GM11168 (cell line): ENCODE data around the gene APOL4.
"Not testable (repeated sequence)": the region's sequence is repeated elsewhere in the genome, so short reads cannot be mapped to it uniquely, and the experiment has no call there.

ENCODE experiments used
- in situ Hi-C: fragments of 300-500 bp; cut with MboI; formaldehyde crosslinking; loops from one replicate; pipeline ENCODE4 v1.12.0; 2022; ENCODE audit warnings: low sequenced_read_pairs; ENCODE audit not compliant: unreplicated experiment

The APOL4 gene

DNA sequence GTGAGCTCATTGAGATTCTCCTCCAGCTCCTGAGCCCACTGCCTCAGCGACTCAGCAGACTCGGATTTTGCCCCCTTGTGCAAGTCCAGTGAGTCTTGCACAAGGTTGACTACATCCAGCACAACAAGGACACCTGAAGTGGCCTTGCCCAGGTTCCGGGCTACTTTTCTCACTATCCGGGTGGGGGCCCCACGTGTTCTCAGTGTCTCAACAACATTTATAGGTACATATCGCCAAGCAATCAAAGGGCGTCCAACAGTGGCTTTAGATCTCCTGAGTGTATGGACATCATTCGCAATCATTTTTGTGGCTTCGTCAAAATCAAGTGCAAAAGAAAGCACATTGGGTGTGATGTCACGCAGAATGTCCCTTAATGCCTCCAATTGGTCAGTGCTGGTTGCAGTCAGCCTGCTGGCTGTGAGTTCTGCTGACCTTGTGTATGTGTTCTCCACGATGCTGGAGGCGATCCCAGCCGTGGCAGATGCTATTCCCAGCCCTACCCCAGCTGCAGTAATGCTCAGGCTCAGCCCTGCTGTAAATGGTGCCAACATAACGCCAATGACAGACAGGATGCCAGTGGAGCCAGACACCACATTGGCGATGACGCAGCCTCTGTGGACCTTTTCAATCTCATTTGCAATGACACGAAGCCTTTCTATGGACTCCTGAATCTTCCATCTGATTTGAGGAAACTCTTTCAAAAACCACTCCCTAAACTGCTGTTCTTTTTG lies 10.3 kb downstream of the APOL4 start:
- in situ Hi-C loops: no loop called here

DNA sequence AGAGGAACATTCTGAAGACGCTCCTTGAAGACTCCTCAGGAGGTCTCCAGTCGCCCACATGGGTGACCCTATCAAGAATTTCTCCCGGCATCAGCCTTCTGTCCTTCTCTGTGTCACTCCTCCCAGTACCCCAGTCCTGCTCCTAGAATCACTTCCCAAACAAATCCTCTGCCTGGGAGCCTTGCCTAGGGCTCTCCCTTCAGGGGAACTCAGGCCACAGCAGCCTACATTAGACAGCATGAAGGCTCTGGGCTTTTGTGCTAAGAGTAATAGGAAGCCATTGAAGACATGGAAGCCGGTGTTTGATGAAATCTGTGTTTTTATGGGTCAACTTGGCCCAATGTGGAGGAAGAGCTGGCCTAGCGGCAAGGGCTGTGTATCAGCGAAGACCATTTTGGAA lies 13.7 kb downstream of the APOL4 start:
- in situ Hi-C loops: not testable (repeated sequence)

DNA sequence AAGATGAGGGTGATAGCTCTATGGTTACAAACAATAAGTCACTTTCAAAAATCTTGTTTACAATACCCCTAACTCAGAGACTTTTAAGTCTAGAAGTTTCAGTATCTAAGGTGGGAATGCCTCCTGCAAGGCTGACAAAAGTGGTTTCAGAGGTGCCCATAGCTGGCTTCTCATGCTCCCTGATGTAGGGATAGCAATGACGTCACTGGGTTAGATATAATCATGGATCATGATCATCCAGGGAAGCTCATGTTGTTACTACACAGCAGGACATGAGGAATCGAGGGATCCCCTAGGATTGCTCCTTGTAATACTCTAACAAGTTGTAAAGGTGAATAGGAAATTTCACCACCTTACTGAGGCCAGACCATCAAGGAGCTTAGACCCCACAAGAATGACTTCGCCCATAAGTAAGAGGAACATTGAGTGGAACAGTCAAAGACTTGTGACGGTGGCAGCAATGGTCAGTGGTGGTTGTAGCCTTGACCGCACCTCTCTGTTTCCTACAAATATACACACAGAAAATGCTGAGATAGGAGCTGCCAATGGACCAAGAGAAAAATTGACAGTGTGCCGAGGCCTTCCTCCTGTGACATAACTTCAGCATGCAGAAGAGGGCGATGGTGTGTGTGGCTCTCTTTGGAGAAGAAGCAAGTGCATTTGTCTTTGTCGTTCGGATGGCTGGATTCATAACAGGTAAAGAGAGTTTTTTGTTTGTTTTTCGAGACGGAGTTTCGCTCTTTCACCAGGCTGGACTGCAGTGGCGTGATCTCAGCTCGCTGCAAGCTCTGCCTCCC lies 15.6 kb downstream of the APOL4 start:
- in situ Hi-C loops: no loop called here

DNA sequence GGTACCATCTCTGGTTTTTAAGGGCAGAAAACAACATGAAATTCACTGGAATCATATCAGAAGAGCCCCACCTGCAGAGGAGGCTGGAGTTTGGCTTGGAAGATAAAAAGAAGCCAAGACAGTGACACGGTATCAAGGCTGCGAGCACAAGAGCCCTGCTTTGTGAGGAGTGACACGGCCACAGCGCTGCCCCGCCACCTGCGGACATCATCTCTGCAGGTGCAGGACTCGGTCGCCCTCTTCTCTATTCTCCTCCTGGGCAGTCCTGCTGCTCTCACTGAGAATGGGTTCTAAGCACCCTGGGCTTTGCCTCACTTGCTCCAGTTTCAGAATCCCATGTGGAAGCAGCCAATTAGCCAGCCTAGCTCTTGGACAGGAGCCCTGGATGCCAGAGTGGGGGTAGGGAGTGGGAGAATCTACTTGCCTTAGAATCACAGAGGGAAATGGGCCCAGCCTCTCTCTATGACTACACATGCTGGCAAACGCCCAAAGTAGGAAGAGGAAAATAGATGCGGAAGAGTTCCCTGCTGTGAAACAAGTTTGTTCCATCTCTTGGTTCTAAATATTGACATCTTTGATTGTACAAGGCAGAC lies 17.1 kb downstream of the APOL4 start:
- in situ Hi-C loops: loop anchor here (5.0 kb wide), 1 partner anchor 42 kb away; no protein-coding TSS in a partner anchor

DNA sequence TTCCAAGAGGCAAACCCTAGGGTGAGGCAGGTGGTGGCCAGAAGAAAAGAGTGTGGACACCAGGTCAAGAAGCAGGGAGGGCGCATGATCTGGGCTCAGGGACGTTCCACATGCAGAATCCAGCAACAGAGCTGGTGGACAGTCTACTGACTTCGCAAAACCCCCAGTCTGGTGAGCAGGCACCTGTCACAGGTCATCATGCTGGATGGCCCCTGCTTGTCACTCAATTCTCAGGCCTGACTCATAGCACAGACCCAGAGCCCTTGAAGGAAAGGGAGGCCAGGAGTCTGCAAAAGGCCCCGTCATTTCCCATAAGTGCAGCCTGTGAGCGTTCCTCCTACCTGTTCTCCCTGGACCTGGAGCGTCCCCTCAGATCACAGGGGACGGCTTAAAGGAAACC lies 18.2 kb downstream of the APOL4 start:
- in situ Hi-C loops: loop anchor here (5.0 kb wide), 1 partner anchor 41 kb away; no protein-coding TSS in a partner anchor

DNA sequence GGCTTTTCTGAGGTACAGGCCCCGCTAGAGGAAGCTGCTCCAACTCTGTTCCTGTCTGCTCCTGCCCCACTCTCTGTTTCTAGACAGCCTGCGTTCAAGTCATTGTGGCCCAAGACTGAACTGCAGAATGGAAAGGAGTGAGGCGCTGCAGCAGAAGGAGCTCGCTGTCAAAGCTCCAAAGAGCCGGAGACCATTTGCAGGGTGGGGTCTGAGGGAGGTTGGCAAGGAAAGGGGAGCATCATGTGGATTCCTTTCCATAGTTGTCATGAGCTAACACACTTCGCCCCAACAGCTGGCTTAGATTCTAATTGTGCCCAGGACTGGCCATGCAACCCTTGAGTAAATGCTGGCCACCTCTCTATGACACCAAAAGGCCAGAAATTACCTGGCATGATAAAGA lies 18.8 kb downstream of the APOL4 start:
- in situ Hi-C loops: loop anchor here (5.0 kb wide), 1 partner anchor 41 kb away; no protein-coding TSS in a partner anchor

- in situ Hi-C loops: loop anchor here (5.0 kb wide), 1 partner anchor 40 kb away; no protein-coding TSS in a partner anchor
Measured at GRCh38 chr22:36182056-36182455, 19.6 kb downstream of the APOL4 start.

- in situ Hi-C loops: loop anchor here (5.0 kb wide), 1 partner anchor 39 kb away; no protein-coding TSS in a partner anchor
Measured at GRCh38 chr22:36180928-36181327, 20.7 kb downstream of the APOL4 start.

- in situ Hi-C loops: loop anchor here (5.0 kb wide), 1 partner anchor 38 kb away; no protein-coding TSS in a partner anchor
Measured at GRCh38 chr22:36180038-36180880, 21.4 kb downstream of the APOL4 start.

DNA sequence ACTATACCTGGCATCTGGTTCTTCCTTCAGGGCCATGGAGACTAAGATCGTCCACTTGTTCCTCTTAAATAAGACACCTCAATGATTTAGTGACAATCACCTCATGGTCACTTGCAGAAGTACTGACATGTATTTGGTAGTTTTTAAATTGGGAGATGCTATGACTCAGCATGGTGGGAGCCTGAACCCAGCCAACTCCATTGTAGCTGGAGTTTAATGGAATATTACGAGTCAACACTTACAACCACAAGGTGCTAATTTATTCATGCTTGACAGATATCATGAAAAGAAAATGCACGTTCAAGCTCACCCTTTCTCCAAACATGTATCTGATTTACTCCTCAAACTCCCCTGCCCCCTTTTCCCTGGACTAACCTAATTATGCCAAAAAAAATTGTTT lies 24.4 kb downstream of the APOL4 start:
- in situ Hi-C loops: no loop called here

GRCh38 chr22:36175892-36176291 lies 25.7 kb downstream of the APOL4 start:
- in situ Hi-C loops: no loop called here

- in situ Hi-C loops: no loop called here
Measured at GRCh38 chr22:36171941-36172340, 29.7 kb downstream of the APOL4 start.

DNA sequence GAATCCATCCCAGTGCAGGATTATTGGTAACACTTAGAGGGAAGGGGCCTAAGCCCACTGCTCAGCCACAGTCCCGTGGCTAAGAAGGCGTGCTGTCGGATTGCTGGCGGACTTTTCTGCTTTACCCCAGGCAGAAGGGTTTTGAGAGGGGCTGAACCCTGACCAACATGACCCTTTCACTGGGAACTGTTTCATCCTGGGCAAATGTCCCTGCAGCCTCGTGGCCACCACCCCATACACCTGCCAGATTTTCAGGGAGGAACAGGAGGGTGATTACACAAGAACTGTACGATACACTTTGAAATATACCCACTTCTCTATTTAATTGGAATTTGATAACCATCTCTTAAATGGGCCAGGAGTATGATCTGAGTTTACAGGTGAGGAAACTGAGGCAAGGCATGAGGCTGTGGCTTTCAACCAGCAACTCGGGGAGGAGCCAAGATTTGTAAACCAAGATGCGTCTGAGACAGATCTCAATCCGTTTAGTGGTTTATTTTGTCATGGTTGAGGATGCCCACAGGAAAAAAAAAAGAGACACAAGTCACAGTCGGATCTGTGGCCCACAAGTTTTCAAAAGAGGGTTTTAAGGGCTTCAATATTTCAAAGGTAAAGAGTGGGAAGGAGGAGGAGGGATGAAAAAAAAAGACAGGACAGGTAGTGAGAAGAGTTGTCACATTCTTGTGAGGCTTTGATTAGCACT lies 34.9 kb downstream of the APOL4 start:
- in situ Hi-C loops: no loop called here

GRCh38 chr22:36166086-36166485 lies 35.5 kb downstream of the APOL4 start:
- in situ Hi-C loops: no loop called here

- in situ Hi-C loops: no loop called here
Measured at GRCh38 chr22:36165141-36165540, 36.5 kb downstream of the APOL4 start.

DNA sequence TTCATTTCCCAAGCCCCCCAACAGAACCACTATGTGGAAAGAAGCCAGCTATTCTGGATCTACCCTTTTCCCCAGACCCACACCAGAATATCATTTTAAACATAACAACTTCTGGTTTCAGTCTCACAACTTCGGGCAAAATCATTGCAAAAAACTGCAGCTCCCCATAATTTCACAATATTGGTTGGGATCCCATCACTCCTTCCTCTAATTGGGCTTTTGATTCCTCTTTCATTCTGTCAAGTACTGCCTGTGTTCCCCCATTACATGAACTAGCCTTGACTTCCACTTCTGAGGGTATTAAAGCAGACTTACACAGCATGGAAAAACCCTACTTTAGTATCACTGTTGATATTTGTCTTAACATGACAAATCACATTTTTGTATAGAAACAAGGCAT lies 37.0 kb downstream of the APOL4 start:
- in situ Hi-C loops: no loop called here

DNA sequence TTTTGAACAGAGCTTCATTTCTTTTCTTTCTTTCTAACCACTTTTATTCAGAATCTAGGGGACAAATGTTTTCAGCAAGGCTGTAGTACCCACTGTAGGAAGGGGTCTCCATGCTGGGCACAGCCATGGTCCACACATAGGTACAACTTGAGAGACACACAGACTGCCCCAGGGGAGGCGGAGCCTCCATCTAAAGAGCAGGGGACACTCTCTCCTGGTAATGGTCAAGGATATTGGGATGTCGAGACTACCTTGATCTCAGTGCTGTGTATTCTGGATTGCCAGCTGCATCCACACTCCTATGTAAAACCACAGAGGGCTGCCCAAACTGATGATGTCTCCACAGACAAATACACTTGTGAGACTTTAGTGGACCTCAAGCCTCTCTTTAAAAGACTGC lies 38.1 kb downstream of the APOL4 start:
- in situ Hi-C loops: no loop called here

GRCh38 chr22:36162127-36163034 lies 39.2 kb downstream of the APOL4 start:
- in situ Hi-C loops: no loop called here

GRCh38 chr22:36161793-36162126 lies 39.8 kb downstream of the APOL4 start:
- in situ Hi-C loops: not testable (repeated sequence)
